Immature natural killer cell (primary cell): ENCODE measurements around the gene FAM83E. TPM values are rescaled to one million over a fixed set of nuclear protein-coding genes. Genes with fewer than 3 reads are reported as not detected.

ENCODE experiments used
- DNase-seq, 3 donors: peaks; one replicate each; pipeline ENCODE4 v3.0.0; 2022; ENCODE audit warnings: mixed read lengths in 1 of 3
- H3K27ac Mint-ChIP-seq, 6 donors: one replicate each; pipeline ENCODE4 v1.8.0; 2020; ENCODE audit warnings: mixed read lengths in 6 of 6, mild to moderate bottlenecking in 5 of 6, inconsistent platforms in 4 of 6, moderate library complexity in 3 of 6
- H3K27me3 Mint-ChIP-seq, 3 donors: one replicate each; pipeline ENCODE4 v1.8.0; 2020 to 2021; ENCODE audit warnings: low read depth in 3 of 3, mild to moderate bottlenecking in 3 of 3, mixed read lengths in 3 of 3, moderate library complexity in 3 of 3, inconsistent platforms in 1 of 3
- H3K36me3 Mint-ChIP-seq, 3 donors: one replicate each; pipeline ENCODE4 v1.8.0; 2020; ENCODE audit warnings: mixed read lengths in 3 of 3, inconsistent platforms in 2 of 3, mild to moderate bottlenecking in 2 of 3
- H3K4me1 Mint-ChIP-seq, 2 donors: one replicate each; pipeline ENCODE4 v1.8.0; 2020; ENCODE audit warnings: inconsistent platforms in 2 of 2, mild to moderate bottlenecking in 2 of 2, mixed read lengths in 2 of 2, moderate library complexity in 1 of 2
- H3K4me3 Mint-ChIP-seq, 5 donors: one replicate each; pipeline ENCODE4 v1.8.0; 2020; ENCODE audit warnings: mild to moderate bottlenecking in 5 of 5, mixed read lengths in 5 of 5, inconsistent platforms in 3 of 5, moderate library complexity in 3 of 5
- H3K9me3 Mint-ChIP-seq, 6 donors: one replicate each; pipeline ENCODE4 v1.8.0; 2020; ENCODE audit warnings: mild to moderate bottlenecking in 6 of 6, mixed read lengths in 6 of 6, inconsistent platforms in 4 of 6, moderate library complexity in 3 of 6
- polyA plus RNA-seq, 3 donors: library from polyadenylated mRNA; unstranded; fragments of 300-500 nt; fragmentation: Illumina TruSeq; gene quantifications; one replicate each; pipeline ENCODE4 v1.2.3, GENCODE V29; 2021

FAM83E gene
- polyA plus RNA-seq, 3 donors from 2014 or later: not detected

DNA sequence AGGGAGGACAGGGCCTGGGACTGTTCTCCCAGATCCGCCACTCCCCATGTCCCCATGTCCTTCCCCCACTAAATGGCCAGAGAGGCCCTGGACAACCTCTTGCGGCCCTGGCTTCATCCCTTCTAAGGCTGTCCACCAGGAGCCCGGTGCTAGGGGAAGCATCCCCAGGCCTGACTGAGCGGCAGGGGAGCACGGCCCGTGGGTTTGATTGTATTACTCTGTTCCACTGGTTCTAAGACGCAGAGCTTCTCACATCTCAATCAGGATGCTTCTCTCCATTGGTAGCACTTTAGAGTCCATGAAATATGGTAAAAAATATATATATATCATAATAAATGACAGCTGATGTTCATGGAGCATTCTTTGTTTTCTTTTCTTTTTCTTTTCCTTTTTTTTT lies 7.5 kb downstream of the FAM83E start:
- no peak overlapping the region for H3K27ac Mint-ChIP-seq
- H3K36me3 Mint-ChIP-seq: no peaks in the 10 kb centered on the region
- H3K27me3 Mint-ChIP-seq: peaks cover 0 to 1% (median 0%) of the 10 kb centered on the region in 3 donors
- H3K4me1 Mint-ChIP-seq: peaks cover 0 to 5% of the 10 kb centered on the region in 2 donors
- H3K9me3 Mint-ChIP-seq: no peaks in the 10 kb centered on the region
- DNase-seq: no peak
- no peak overlapping the region for H3K4me3 Mint-ChIP-seq

DNA sequence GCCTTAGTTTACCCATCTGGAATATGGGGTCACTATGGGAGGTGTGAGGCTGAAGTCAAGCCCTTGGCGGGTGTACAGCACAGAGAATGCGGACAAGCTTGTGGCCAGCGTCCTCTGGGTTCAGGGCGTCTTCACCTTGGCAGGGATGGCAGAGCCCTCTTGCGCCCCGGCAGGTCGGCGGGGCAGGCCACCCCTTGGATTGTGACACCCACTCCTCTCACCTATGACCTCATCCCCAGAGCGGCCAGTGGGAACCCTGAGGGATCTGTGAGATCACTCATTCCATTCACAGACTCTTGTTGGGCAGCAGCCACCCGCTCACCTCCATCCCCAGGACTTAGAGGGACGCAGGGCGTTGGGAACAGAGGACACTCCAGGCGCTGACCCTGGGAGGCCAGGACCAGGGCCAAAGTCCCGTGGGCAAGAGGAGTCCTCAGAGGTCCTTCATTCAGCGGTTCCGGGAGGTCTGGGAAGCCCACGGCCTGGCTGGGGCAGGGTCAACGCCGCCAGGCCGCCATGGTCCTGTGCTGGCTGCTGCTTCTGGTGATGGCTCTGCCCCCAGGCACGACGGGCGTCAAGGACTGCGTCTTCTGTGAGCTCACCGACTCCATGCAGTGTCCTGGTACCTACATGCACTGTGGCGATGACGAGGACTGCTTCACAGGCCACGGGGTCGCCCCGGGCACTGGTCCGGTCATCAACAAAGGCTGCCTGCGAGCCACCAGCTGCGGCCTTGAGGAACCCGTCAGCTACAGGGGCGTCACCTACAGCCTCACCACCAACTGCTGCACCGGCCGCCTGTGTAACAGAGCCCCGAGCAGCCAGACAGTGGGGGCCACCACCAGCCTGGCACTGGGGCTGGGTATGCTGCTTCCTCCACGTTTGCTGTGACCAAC lies 8.2 kb downstream of the FAM83E start, which contains the start of gene SPACA4:
Gene SPACA4, plus strand, starts transcription at position 280 of the 896 bp plus-strand sequence. Its CDS starts 237 bp downstream, at position 517.
- Mint-ChIP-seq H3K4me1 (peaks cover 0 to 5% of the 10 kb centered on the region in 2 donors), H3K36me3 (no peaks in the 10 kb centered on the region), H3K9me3 (no peaks in the 10 kb centered on the region), H3K27ac (no peak within 1 kb of the TSS), H3K27me3 (peaks cover 0 to 1% (median 0%) of the 10 kb centered on the region in 3 donors), H3K4me3 (no peak within 1 kb of the TSS)
- DNase-seq: no peak

DNA sequence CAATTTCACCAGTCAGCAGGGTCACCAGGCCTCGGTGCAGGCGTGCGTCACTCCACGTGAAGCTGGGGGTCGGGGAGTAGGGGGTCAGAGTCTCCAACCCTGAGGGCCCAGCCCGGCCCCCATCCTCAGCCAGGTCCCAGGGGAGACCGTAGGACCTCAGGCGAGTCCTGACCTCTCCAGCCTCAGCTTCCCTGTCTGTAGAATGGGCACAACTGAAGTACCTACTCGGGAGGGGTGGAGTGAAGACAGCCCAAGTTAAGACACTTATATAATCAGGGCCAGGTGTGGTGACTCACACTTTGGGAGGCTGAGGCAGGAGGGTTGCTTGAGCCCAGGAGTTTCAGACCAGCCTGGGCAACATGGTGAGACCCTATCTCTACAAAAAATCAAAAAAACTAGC lies 11.0 kb downstream of the FAM83E start:
- DNase-seq: no peak
- Mint-ChIP-seq H3K9me3 (no peaks in the 10 kb centered on the region), H3K36me3 (no peaks in the 10 kb centered on the region)

DNA sequence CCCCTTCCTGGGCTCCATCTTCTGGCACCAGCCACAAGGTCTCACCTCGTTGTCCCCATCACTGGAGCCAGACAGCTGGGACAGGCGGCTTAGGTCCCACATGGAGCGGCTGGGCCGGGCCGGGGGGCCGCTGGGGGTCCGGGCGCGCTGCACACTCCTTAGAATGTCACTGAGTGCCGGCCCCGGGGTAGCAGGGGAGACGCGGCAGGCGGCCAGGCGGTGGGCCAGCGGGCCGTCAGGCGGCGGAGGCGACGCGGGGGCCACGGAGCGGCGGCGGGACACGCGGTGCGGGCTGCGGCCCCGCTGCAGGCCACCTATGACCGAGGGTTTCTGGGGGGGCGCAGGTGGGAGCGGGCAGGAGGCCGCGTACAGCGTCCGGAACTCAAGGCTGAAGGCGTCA lies 11.4 kb downstream of the FAM83E start:
- H3K4me3 Mint-ChIP-seq: no peak overlapping the region
- H3K36me3 Mint-ChIP-seq: no peaks in the 10 kb centered on the region
- H3K27ac Mint-ChIP-seq: no peak overlapping the region
- no peak for DNase-seq
- no peaks in the 10 kb centered on the region for H3K9me3 Mint-ChIP-seq
- H3K4me1 Mint-ChIP-seq: no peaks in the 10 kb centered on the region
- H3K27me3 Mint-ChIP-seq: peaks cover 0 to 3% (median 0%) of the 10 kb centered on the region in 3 donors

More for the DNA sequence above, 11.0 kb downstream of the FAM83E start:
- peaks cover 0 to 4% of the 10 kb centered on the region in 2 donors for H3K4me1 Mint-ChIP-seq
- no peak overlapping the region for H3K4me3 Mint-ChIP-seq
- H3K27me3 Mint-ChIP-seq: peaks cover 0 to 3% (median 0%) of the 10 kb centered on the region in 3 donors
- H3K27ac Mint-ChIP-seq: no peak overlapping the region

DNA sequence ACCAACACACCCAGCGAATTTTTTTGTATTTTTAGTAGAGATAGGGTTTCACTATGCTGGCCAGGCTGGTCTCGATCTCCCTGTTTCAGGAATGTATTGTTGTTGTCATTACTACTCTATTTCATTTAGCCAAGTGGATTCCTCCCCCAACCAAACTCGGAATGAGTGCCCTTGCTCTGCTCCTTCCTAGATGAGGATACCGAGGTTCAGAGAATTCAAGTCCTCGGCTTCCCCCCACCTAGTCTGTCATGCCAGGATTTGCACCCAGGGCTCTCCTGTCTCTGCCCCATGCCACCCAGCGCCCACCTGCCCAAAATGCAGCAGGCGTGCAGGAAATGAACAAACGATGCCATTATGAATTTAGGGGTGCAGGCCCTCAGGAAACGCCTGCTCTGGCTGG lies 11.9 kb downstream of the FAM83E start:
- H3K27ac Mint-ChIP-seq: no peak overlapping the region
- no peak for DNase-seq
- H3K36me3 Mint-ChIP-seq: no peaks in the 10 kb centered on the region
- H3K27me3 Mint-ChIP-seq: peaks cover 0 to 3% (median 0%) of the 10 kb centered on the region in 3 donors
- no peaks in the 10 kb centered on the region for H3K4me1 Mint-ChIP-seq
- no peak overlapping the region for H3K4me3 Mint-ChIP-seq
- H3K9me3 Mint-ChIP-seq: no peaks in the 10 kb centered on the region

DNA sequence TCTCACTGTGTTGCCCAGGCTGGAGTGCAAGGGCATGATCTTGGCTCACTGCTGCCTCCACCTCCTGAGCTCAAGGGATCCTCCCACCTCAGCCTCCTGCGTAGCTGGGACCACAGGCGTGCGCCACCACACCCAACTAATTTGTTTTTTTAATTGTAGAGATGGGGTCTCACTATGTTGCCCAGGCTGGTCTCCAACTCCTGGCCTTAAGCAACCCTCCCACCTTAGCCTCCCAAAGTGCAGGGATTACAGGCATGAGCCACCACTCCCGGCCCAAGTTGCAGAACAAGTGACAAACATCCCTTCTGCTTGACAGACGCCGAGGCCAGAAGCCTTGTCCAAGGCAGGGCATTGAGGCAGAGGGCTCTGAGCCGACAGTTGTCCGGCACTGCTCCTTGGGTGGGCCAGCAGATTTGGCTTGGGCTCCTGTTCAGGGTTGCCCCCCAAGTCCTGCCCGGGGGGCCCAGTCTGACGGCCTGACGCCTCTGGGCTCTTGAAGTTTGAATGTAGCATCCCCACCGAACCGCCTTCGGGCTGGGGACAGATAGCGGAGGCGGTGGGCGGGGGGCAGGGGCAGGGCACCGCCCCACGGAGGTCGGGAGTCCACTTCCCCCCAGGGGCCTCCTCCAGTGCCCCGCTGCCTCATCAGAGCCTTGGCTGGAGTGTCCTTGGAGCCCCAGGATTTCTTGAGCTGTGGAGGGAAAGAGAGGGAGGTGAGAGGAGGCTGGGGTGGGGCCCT lies 14.0 kb downstream of the FAM83E start:
- Mint-ChIP-seq H3K4me3 (no peak overlapping the region), H3K9me3 (no peaks in the 10 kb centered on the region), H3K27me3 (peaks cover 0 to 3% (median 0%) of the 10 kb centered on the region in 3 donors), H3K36me3 (no peaks in the 10 kb centered on the region), H3K4me1 (no peaks in the 10 kb centered on the region), H3K27ac (no peak overlapping the region)
- no peak for DNase-seq

DNA sequence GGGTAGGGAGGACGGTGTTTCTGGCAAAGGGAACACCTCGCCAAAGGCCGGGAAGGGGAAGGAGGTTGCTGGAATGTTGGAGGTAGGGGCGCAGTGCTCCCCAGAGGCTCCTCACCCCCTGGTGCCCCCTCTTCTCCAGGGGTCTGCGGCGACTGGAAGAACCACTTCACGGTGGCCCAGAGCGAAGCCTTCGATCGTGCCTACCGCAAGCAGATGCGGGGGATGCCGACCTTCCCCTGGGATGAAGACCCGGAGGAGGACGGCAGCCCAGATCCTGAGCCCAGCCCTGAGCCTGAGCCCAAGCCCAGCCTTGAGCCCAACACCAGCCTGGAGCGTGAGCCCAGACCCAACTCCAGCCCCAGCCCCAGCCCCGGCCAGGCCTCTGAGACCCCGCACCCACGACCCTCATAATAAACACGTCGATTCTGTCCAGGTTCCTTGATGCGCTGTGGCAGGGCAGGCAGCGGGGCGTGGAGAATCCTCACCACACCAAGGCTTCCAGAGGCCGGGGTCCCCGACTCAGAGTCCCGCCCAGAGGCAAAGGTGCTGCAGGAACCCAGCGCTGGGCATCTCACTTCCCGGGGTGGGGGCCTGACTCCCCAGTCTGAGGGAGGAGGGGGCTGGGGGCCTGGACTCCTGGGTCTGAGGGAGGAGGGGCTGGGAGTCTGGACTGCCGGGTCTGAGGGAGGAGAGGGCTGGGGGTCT lies 15.7 kb downstream of the FAM83E start:
- Mint-ChIP-seq H3K4me3 (no peak overlapping the region), H3K9me3 (no peaks in the 10 kb centered on the region), H3K27me3 (peaks cover 0 to 3% (median 0%) of the 10 kb centered on the region in 3 donors), H3K4me1 (no peaks in the 10 kb centered on the region), H3K36me3 (no peaks in the 10 kb centered on the region), H3K27ac (no peak overlapping the region)
- DNase-seq: no peak

DNA sequence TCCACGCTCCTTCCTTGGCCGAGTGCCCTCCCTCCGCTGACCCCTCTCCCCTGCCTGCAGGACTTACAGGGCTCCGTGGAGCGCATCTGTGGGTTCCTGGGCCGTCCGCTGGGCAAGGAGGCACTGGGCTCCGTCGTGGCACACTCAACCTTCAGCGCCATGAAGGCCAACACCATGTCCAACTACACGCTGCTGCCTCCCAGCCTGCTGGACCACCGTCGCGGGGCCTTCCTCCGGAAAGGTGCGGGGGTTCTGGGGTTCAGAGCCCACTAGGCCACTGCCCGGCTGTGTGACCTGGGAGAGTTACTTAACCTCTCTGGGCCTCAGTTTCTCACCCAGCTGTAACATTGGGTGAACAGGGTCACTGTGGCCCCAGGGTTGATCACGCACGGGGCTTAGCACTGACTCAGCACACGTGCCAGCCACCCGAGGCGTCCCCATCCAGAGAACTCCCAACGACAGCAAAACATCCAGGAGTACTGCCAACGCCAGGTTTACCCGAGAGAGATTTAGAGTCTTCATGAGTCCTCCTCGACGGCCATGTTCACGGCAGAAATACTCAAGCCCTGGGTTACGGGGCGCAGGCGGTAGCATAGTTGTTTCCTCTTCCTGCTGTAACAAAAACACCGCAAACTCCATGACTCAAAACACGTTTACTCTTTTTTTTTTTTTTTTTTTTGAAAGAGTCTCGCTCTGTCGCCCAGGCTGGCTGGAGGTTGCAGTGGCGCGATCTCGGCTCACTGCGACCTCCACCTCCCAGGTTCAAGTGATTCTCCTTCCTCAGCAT lies 18.0 kb downstream of the FAM83E start:
- Mint-ChIP-seq H3K27ac (peak overlapping the region in 2 of 6 donors; percentile 30 to 39), H3K4me1 (no peaks in the 10 kb centered on the region), H3K9me3 (no peaks in the 10 kb centered on the region), H3K27me3 (peaks cover 0 to 3% (median 0%) of the 10 kb centered on the region in 3 donors), H3K36me3 (no peaks in the 10 kb centered on the region), H3K4me3 (peak overlapping the region in 1 of 5 donors; percentile 55)
- peak in 1 of 3 donors; percentile 39 for DNase-seq

DNA sequence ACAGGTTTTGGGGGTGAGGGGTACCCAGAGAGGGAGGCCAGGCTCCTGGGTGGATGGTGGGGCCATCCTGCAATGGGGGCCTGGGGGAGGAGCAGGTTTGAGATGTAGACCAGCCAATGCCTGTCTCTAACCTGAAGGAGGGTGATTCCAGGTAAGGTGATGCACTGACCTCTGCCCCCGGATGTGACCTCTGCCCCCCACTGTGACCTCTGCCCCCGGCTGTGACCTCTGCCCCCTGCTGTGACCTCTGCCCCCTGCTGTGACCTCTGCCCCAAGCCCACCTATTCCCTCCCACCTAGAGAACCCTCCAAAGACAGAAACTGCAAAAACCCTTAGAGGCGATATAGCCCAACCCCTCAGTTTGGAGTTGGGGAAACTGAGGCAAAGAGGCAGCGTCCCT lies 18.6 kb downstream of the FAM83E start:
- no peak overlapping the region for H3K27ac Mint-ChIP-seq
- no peaks in the 10 kb centered on the region for H3K36me3 Mint-ChIP-seq
- H3K4me3 Mint-ChIP-seq: no peak overlapping the region
- peaks cover 0 to 3% (median under 1%) of the 10 kb centered on the region in 3 donors for H3K27me3 Mint-ChIP-seq
- no peak for DNase-seq
- no peaks in the 10 kb centered on the region for H3K4me1 Mint-ChIP-seq
- H3K9me3 Mint-ChIP-seq: no peaks in the 10 kb centered on the region

DNA sequence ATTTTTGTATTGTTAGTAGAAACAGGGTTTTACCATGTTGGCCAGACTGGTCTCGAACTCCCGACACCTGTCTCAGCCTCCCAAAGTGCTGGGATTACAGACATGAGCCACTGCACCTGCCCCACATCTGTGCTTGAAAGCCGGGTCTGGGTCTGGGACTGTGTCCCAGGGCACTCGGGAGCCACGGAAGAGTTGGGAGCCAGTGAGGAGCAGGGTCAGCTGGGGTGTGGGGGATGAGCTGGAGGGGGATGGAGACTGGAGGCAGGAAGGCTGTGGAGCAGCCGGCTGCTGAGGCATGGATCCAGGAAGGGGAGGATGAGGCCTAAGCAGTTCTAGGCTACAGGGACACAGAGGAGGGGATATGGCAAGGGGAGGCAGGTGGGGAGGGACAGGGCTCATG lies 19.0 kb downstream of the FAM83E start:
- DNase-seq: no peak
- Mint-ChIP-seq H3K27ac (no peak overlapping the region), H3K9me3 (no peaks in the 10 kb centered on the region), H3K4me3 (no peak overlapping the region), H3K27me3 (peaks cover 0 to 3% (median 1%) of the 10 kb centered on the region in 3 donors), H3K36me3 (no peaks in the 10 kb centered on the region), H3K4me1 (no peaks in the 10 kb centered on the region)

DNA sequence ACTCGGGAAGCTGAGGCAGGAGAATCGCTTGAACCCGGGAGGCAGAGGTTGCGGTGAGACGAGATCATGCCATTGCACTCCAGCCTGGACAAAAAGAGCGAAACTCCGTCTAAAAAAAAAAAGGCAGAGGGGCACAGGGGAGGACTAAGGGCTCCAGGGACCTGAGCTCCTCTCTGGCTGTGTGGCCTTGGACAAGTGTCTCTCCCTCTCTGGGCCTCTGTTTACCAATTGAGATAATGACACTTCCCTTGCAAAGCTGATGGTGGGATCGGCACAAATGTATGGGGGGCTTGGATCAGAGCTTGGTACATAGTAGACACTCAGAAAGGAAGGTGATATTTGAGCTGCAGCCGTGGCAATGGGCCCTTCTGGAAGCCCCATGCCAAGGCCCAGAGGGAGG lies 19.7 kb downstream of the FAM83E start:
- H3K4me1 Mint-ChIP-seq: no peaks in the 10 kb centered on the region
- peaks cover 0 to 1% (median 0%) of the 10 kb centered on the region in 3 donors for H3K27me3 Mint-ChIP-seq
- H3K4me3 Mint-ChIP-seq: peak overlapping the region in 1 of 5 donors; percentile 27
- H3K27ac Mint-ChIP-seq: peak overlapping the region in 2 of 6 donors; percentile 14 to 58
- no peaks in the 10 kb centered on the region for H3K36me3 Mint-ChIP-seq
- no peak for DNase-seq
- no peaks in the 10 kb centered on the region for H3K9me3 Mint-ChIP-seq

DNA sequence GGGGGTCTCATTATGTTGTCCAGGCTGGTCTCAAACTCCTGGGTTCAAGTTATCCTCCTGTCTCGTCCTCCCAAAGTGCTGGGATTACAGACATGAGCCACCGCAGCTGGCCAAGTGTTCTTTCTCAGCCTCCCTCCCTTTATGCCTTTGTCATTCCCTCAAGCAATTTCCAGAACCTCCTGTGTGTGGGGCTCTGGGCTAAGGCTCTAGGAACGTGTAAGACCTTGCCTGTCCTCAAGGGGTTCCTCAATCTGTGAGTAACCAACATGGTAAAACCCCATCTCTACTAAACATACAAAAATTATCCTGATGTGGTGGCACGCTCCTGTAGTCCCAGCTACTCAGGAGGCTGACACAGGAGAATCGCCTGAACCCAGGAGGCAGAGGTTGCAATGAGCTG lies 23.9 kb downstream of the FAM83E start:
- Mint-ChIP-seq H3K36me3 (no peaks in the 10 kb centered on the region), H3K27me3 (peaks cover 0 to 1% (median 0%) of the 10 kb centered on the region in 3 donors), H3K4me3 (no peak overlapping the region), H3K4me1 (peaks cover 6 to 8% of the 10 kb centered on the region in 2 donors), H3K9me3 (no peaks in the 10 kb centered on the region), H3K27ac (no peak overlapping the region)
- no peak for DNase-seq
